ENCODE data around the gene MMEL1. TPM values are rescaled to one million over a fixed set of nuclear protein-coding genes. Genes with fewer than 3 reads are reported as not detected.

Gene MMEL1
- total RNA-seq, 2 donors from 2014 or later = 4.6 to 13.6 TPM

- H3K36me3 ChIP-seq = no peaks in the 10 kb centered on the region
- no peak overlapping the region for H3K27ac ChIP-seq
- no peak for TF ChIP-seq POLR2AphosphoS5 (IDR thresholded peaks at IDR 0.05)
- no peak for TF ChIP-seq POLR2A (IDR thresholded peaks at IDR 0.05)
- no peak for TF ChIP-seq CTCF (IDR thresholded peaks at IDR 0.05)
- H3K4me1 ChIP-seq (replicated peaks) = no peaks in the 10 kb centered on the region
- no peak overlapping the region for H3K4me3 ChIP-seq
- intact Hi-C loops (cut with DNase I) = no loop called here
- no peak for DNase-seq (ENCODE audit: low spot score)
- WGBS = 87% methylated on average over 16 of the region's 19 CpGs
- no peaks in the 10 kb centered on the region for H3K9me3 ChIP-seq
- H3K27me3 ChIP-seq (replicated peaks; ENCODE audit: insufficient read depth) = no peaks in the 10 kb centered on the region
Observed at GRCh38 chr1:2611621-2612437, 21.0 kb downstream of the MMEL1 start.

GRCh38 chr1:2611031-2611501 lies 21.8 kb downstream of the MMEL1 start:
- intact Hi-C loops (cut with DNase I) = no loop called here

GRCh38 chr1:2610036-2610959 lies 22.5 kb downstream of the MMEL1 start:
- intact Hi-C loops (cut with DNase I) = no loop called here
- 62% methylated on average over 21 of the region's 21 CpGs for WGBS
- Histone ChIP-seq H3K4me3 (no peak overlapping the region), H3K27me3 (replicated peaks; ENCODE audit: insufficient read depth) (no peaks in the 10 kb centered on the region), H3K36me3 (no peaks in the 10 kb centered on the region), H3K9me3 (no peaks in the 10 kb centered on the region), H3K27ac (no peak overlapping the region), H3K4me1 (replicated peaks) (no peaks in the 10 kb centered on the region)
- TF ChIP-seq CTCF (IDR thresholded peaks at IDR 0.05) (no peak), POLR2AphosphoS5 (IDR thresholded peaks at IDR 0.05) (no peak), POLR2A (IDR thresholded peaks at IDR 0.05) (no peak)
- DNase-seq (ENCODE audit: low spot score) = no peak

More at GRCh38 chr1:2611031-2611501, 21.8 kb downstream of the MMEL1 start:
- TF ChIP-seq CTCF (IDR thresholded peaks at IDR 0.05) (no peak), POLR2AphosphoS5 (IDR thresholded peaks at IDR 0.05) (no peak), POLR2A (IDR thresholded peaks at IDR 0.05) (no peak)
- H3K4me3 ChIP-seq = no peak overlapping the region
- no peak overlapping the region for H3K27ac ChIP-seq
- H3K36me3 ChIP-seq = no peaks in the 10 kb centered on the region
- no peak for DNase-seq (ENCODE audit: low spot score)
- no peaks in the 10 kb centered on the region for H3K27me3 ChIP-seq (replicated peaks; ENCODE audit: insufficient read depth)
- WGBS = 7% methylated on average over 17 of the region's 24 CpGs
- H3K9me3 ChIP-seq = no peaks in the 10 kb centered on the region
- no peaks in the 10 kb centered on the region for H3K4me1 ChIP-seq (replicated peaks)

GRCh38 chr1:2609319-2610035 lies 23.3 kb downstream of the MMEL1 start:
- no peaks in the 10 kb centered on the region for H3K27me3 ChIP-seq (replicated peaks; ENCODE audit: insufficient read depth)
- no peaks in the 10 kb centered on the region for H3K4me1 ChIP-seq (replicated peaks)
- no peaks in the 10 kb centered on the region for H3K36me3 ChIP-seq
- 91% methylated on average over 34 of the region's 34 CpGs for WGBS
- H3K4me3 ChIP-seq = no peak overlapping the region
- H3K27ac ChIP-seq = no peak overlapping the region
- TF ChIP-seq POLR2AphosphoS5 (IDR thresholded peaks at IDR 0.05) = no peak
- TF ChIP-seq CTCF (IDR thresholded peaks at IDR 0.05) = no peak
- no peak for TF ChIP-seq POLR2A (IDR thresholded peaks at IDR 0.05)
- no peak for DNase-seq (ENCODE audit: low spot score)
- intact Hi-C loops (cut with DNase I) = no loop called here
- no peaks in the 10 kb centered on the region for H3K9me3 ChIP-seq

Measured in prostate gland (tissue), 2 donors.